Stimulated activated CD8-positive, alpha-beta memory T cell treated with anti-CD3 and anti-CD28 coated beads, Interleukin-12 subunit alpha, Interleukin-12 subunit beta, amount 100 ng/mL, for 24 hours (primary cell): ENCODE measurements around the gene NUDT14.

Experiments used
- DNase-seq: peaks from one replicate; pipeline ENCODE4 v3.0.0-alpha.2; 2020; ENCODE audit errors: extremely low read depth

NUDT14 gene

GRCh38 chr14:105198588-105198987 lies 17.5 kb upstream of the NUDT14 start:
- DNase-seq: no peak

GRCh38 chr14:105197211-105197641 lies 16.1 kb upstream of the NUDT14 start:
- DNase-seq: no peak

GRCh38 chr14:105196265-105196960 lies 15.3 kb upstream of the NUDT14 start:
- no peak for DNase-seq

- no peak for DNase-seq
Measured at GRCh38 chr14:105195522-105196264, 14.6 kb upstream of the NUDT14 start.

GRCh38 chr14:105195051-105195450 lies 13.9 kb upstream of the NUDT14 start:
- DNase-seq: no peak

GRCh38 chr14:105193916-105194782 lies 13.0 kb upstream of the NUDT14 start:
- DNase-seq: no peak

GRCh38 chr14:105192866-105193731 lies 12.0 kb upstream of the NUDT14 start:
- DNase-seq: no peak

- no peak for DNase-seq
Measured at GRCh38 chr14:105187935-105188524, 6.9 kb upstream of the NUDT14 start.

GRCh38 chr14:105187116-105187515 lies 6.0 kb upstream of the NUDT14 start:
- DNase-seq: no peak

- no peak for DNase-seq
Measured at GRCh38 chr14:105185973-105186372, 4.9 kb upstream of the NUDT14 start.

- no peak for DNase-seq
Measured at GRCh38 chr14:105185001-105185400, 3.9 kb upstream of the NUDT14 start.

GRCh38 chr14:105184461-105184860 lies 3.3 kb upstream of the NUDT14 start:
- no peak for DNase-seq

GRCh38 chr14:105182296-105183020 lies 1.3 kb upstream of the NUDT14 start:
- no peak for DNase-seq

GRCh38 chr14:105181549-105182295 lies 610 bp upstream of the NUDT14 start:
- no peak for DNase-seq

GRCh38 chr14:105179191-105179590 lies 1.9 kb downstream of the NUDT14 start:
- DNase-seq: no peak

GRCh38 chr14:105178868-105179140 lies 2.3 kb downstream of the NUDT14 start:
- no peak for DNase-seq

GRCh38 chr14:105178069-105178867 lies 2.8 kb downstream of the NUDT14 start:
- no peak for DNase-seq

- DNase-seq: no peak
Measured at GRCh38 chr14:105177082-105177481, 4.0 kb downstream of the NUDT14 start.

GRCh38 chr14:105176513-105176912 lies 4.6 kb downstream of the NUDT14 start:
- no peak for DNase-seq
